HepG2 (cell line): ENCODE data around the gene GSPT1. TPM values are rescaled to one million over a fixed set of nuclear protein-coding genes. Genes with fewer than 3 reads are reported as not detected.
A peak's percentile ranks its signal among the peaks of the same experiment; 100 is the strongest.

Experiments
- BCL6 ChIP-seq: IDR thresholded peaks from 2 replicates; pipeline ENCODE4 v1.6.1; 2016; ENCODE audit warnings: missing genetic modification reagents, missing compliant biosample characterization
- FOXA1 ChIP-seq, 2 experiments: fragments of 450-650 bp in 1 of 2; sonication (generic) in 1 of 2; formaldehyde crosslinking in 1 of 2; IDR thresholded peaks; 2 replicates each; pipeline versions ENCODE4 v1.4.0 to v1.6.1; 2016 to 2020; ENCODE audit warnings: missing genetic modification reagents in 1 of 2
- HOXA9 ChIP-seq: sonication (generic); formaldehyde crosslinking; IDR thresholded peaks from 2 replicates; pipeline ENCODE4 v1.8.1; 2022; ENCODE audit warnings: missing genetic modification reagents, mild to moderate bottlenecking, moderate library complexity, borderline replicate concordance
- JUND ChIP-seq: sonication (generic); formaldehyde crosslinking; IDR thresholded peaks from 2 replicates; pipeline ENCODE4 v1.8.0; 2022; ENCODE audit warnings: mild to moderate bottlenecking, missing genetic modification reagents
- KDM1A ChIP-seq: IDR thresholded peaks from 2 replicates; pipeline ENCODE4 v1.6.1; 2016; ENCODE audit warnings: missing compliant biosample characterization
- MLLT10 ChIP-seq: sonication (generic); formaldehyde crosslinking; IDR thresholded peaks from 2 replicates; pipeline ENCODE4 v1.4.0; 2020; ENCODE audit warnings: missing genetic modification reagents
- RAD21 ChIP-seq: fragments of 450-650 bp; formaldehyde crosslinking; IDR thresholded peaks from 2 replicates; pipeline ENCODE4 v1.5.0; 2020; ENCODE audit warnings: mild to moderate bottlenecking
- RFX3 ChIP-seq: IDR thresholded peaks from 2 replicates; pipeline ENCODE4 v1.6.1; 2016; ENCODE audit warnings: missing biosample characterization, missing genetic modification reagents
- SAP130 ChIP-seq: IDR thresholded peaks from 2 replicates; pipeline ENCODE4 v1.6.1; 2016; ENCODE audit warnings: low read depth
- SRF ChIP-seq: IDR thresholded peaks from 2 replicates; pipeline ENCODE4 v1.6.1; 2011; ENCODE audit warnings: mild to moderate bottlenecking, low read depth, low read length, moderate library complexity
- TEF ChIP-seq: sonication (generic); formaldehyde crosslinking; IDR thresholded peaks from 2 replicates; pipeline ENCODE4 v1.5.0; 2020; ENCODE audit warnings: missing genetic modification reagents
- THAP8 ChIP-seq: sonication (generic); formaldehyde crosslinking; IDR thresholded peaks from 2 replicates; pipeline ENCODE4 v1.5.1; 2020; ENCODE audit warnings: missing genetic modification reagents, mild to moderate bottlenecking, borderline replicate concordance
- TRIM22 ChIP-seq: fragments of 450-650 bp; IDR thresholded peaks from 2 replicates; pipeline ENCODE4 v1.6.1; 2017
- ZBTB20 ChIP-seq: sonication (generic); formaldehyde crosslinking; IDR thresholded peaks from 2 replicates; pipeline ENCODE4 v1.8.1; 2023; ENCODE audit warnings: missing genetic modification reagents, low read depth, mild to moderate bottlenecking, borderline replicate concordance
- ZKSCAN1 ChIP-seq: fragments of 150-350 bp; IDR thresholded peaks from 2 replicates; pipeline ENCODE4 v1.6.1; 2014; ENCODE audit warnings: low read length
- ZNF34 ChIP-seq: sonication (generic); formaldehyde crosslinking; IDR thresholded peaks from 2 replicates; pipeline ENCODE4 v1.4.0; 2020; ENCODE audit warnings: mild to moderate bottlenecking, missing genetic modification reagents, borderline replicate concordance
- ZNF362 ChIP-seq: sonication (generic); formaldehyde crosslinking; IDR thresholded peaks from 2 replicates; pipeline ENCODE4 v1.4.0; 2020; ENCODE audit warnings: missing genetic modification reagents, mild to moderate bottlenecking, borderline replicate concordance
- ZNF543 ChIP-seq: sonication (generic); formaldehyde crosslinking; IDR thresholded peaks from 2 replicates; pipeline ENCODE4 v1.4.0; 2020; ENCODE audit warnings: mild to moderate bottlenecking, missing genetic modification reagents
- ZNF546 ChIP-seq: sonication (generic); formaldehyde crosslinking; conservative IDR thresholded peaks from 2 replicates; pipeline ENCODE4 v1.8.1; 2023; ENCODE audit warnings: mild to moderate bottlenecking, missing genetic modification reagents
- ZNF598 ChIP-seq: sonication (generic); formaldehyde crosslinking; IDR thresholded peaks from 2 replicates; pipeline ENCODE4 v1.5.1; 2020; ENCODE audit warnings: mild to moderate bottlenecking, missing genetic modification reagents, borderline replicate concordance
- ZNF839 ChIP-seq: sonication (generic); formaldehyde crosslinking; IDR thresholded peaks from 2 replicates; pipeline ENCODE4 v1.4.0; 2020; ENCODE audit warnings: missing genetic modification reagents, mild to moderate bottlenecking, borderline replicate concordance
- polyA plus RNA-seq, 8 experiments: library from polyadenylated mRNA; depleted of rRNA in 3 of 8; stranded (reverse) in 7 of 8; unstranded in 1 of 8; fragments of >200 nt; fragmentation: Illumina TruSeq in 4 of 8; extraction: Trizol in 4 of 8; gene quantifications; 2 replicates each; pipeline versions ENCODE4 v1.2.1 to v1.2.3, GENCODE V29; 2011 to 2016; ENCODE audit warnings: low read depth in 4 of 8, missing spikeins in 1 of 8, mixed read lengths in 1 of 8; ENCODE audit not compliant: insufficient read depth in 1 of 8
- total RNA-seq, 5 experiments: library from RNA; depleted of rRNA; stranded (reverse); fragments of >200 nt; fragmentation: Illumina TruSeq; extraction: Trizol; gene quantifications; 2 replicates each; pipeline ENCODE4 v1.2.3, GENCODE V29; 2016; ENCODE audit warnings: low read depth in 1 of 5
- TF ChIP-seq, protein P1 (sequence below): fragments of 450-650 bp; IDR thresholded peaks from 2 replicates; pipeline ENCODE4 v1.6.1; 2016
- TF ChIP-seq, protein P2 (sequence below): IDR thresholded peaks from 2 replicates; pipeline ENCODE4 v1.6.1; 2018; ENCODE audit warnings: missing genetic modification reagents

Gene GSPT1
- total and polyA plus RNA-seq, 2 of the 13 experiments (the other 11 are each of a cell fraction or from before 2014, with no cell fraction given) = 120 to 316 TPM

DNA sequence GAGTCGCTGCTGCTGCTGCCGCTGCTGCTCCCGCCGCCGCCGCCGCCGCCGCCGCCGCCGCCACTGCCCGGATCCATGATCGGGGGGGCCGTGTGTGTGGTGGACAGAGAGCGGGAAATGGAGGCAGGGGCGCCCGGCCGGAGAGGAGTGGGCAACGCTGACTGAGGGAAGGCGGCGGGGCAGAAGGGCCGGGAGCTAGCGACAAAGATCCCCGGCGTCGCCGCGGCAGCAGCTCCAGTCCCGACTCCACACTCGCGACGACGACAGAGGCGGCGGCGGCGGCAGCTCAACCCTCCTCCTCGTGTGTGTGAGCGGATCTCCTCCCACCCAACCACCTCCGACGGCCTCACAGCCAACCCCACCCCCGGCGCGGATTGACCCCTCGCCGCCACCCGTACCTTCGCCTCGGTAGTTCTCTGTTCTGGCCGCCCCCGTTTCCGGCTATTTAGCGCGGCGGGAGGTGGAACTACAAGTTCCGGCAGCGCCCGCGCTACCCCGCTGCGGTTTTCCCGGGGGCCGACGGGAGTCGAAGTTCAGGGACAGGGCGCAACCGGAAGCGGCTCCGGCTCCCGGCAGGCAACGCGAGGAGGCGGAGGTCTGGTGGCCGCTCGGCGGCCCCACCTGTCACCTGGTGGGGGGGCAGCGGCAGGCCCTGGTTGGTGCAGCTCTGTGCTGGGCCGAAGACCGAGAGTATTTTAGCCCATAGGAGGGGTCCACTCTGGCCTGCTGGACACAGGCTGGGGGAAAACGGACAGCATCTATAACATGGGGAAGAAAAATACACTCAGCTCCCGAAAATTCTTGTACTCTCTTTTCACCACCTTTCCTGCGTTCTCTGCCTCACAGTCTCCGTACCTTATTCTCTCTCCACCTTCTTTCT, at the start of gene GSPT1 (continued):
- TF ChIP-seq TRIM22 (no peak), TEF (CRISPR knock-in tag) (no peak), KDM1A (0 out of 2 replicates have a peak, but pooled peaks have one; percentile 39), ZNF839 (CRISPR knock-in tag) (peak; percentile 89; the same call in 1 of the 2 replicates), MLLT10 (CRISPR knock-in tag) (no peak), BCL6 (CRISPR knock-in tag) (peak; percentile 56), ZNF362 (peak; percentile 66; the same call in 1 of the 2 replicates), ZNF543 (CRISPR knock-in tag) (peak; percentile 74), SRF (no peak), SAP130 (CRISPR knock-in tag) (peak; percentile 92), JUND (CRISPR knock-in tag) (no peak), HOXA9 (peak; percentile 23; the same call in 1 of the 2 replicates), ZKSCAN1 (no peak), THAP8 (no peak), RAD21 (CRISPR knock-in tag) (peak; percentile 52), ZNF546 (CRISPR knock-in tag) (no peak), ZNF34 (CRISPR knock-in tag) (peak; percentile 95; the same call in 1 of the 2 replicates), ZBTB20 (CRISPR knock-in tag) (peak; percentile 94; the same call in 1 of the 2 replicates), FOXA1 (IDR thresholded peaks at IDR 0.05) (no peak), FOXA1 (CRISPR knock-in tag; IDR thresholded peaks at IDR 0.05) (no peak; the same call in 1 of the 2 replicates), ZNF598 (CRISPR knock-in tag) (0 out of 2 replicates have a peak, but pooled peaks have one; percentile 20), RFX3 (CRISPR knock-in tag) (no peak; the same call in 1 of the 2 replicates)
- TF ChIP-seq, protein P1, sequence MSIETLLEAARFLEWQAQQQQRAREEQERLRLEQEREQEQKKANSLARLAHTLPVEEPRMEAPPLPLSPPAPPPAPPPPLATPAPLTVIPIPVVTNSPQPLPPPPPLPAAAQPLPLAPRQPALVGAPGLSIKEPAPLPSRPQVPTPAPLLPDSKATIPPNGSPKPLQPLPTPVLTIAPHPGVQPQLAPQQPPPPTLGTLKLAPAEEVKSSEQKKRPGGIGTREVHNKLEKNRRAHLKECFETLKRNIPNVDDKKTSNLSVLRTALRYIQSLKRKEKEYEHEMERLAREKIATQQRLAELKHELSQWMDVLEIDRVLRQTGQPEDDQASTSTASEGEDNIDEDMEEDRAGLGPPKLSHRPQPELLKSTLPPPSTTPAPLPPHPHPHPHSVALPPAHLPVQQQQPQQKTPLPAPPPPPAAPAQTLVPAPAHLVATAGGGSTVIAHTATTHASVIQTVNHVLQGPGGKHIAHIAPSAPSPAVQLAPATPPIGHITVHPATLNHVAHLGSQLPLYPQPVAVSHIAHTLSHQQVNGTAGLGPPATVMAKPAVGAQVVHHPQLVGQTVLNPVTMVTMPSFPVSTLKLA = peak; percentile 78
- TF ChIP-seq, protein P2, sequence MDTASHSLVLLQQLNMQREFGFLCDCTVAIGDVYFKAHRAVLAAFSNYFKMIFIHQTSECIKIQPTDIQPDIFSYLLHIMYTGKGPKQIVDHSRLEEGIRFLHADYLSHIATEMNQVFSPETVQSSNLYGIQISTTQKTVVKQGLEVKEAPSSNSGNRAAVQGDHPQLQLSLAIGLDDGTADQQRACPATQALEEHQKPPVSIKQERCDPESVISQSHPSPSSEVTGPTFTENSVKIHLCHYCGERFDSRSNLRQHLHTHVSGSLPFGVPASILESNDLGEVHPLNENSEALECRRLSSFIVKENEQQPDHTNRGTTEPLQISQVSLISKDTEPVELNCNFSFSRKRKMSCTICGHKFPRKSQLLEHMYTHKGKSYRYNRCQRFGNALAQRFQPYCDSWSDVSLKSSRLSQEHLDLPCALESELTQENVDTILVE (CRISPR knock-in tag) = peak; percentile 95
